ENCODE results near the gene BEGAIN.

Gene BEGAIN

DNA sequence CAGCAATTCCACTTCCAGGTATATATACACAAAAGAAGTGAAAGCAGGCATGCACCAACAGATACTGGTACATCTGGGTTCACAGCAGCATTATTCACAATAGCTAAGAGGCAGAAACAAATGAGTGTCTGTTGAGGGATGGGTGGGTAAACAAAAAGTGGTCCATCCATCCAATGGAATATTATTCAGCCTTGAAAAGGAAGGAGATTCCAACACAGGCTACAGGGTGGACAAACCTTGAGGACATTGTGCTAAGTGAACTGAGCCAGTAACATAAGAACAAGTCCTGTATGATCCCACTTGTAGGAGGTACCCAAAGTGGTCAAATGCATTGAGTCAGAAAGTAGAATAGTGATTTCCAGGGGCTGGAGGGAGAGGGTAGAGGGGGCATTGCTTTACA lies 27.6 kb upstream of the BEGAIN start:
- no peak for DNase-seq

DNA sequence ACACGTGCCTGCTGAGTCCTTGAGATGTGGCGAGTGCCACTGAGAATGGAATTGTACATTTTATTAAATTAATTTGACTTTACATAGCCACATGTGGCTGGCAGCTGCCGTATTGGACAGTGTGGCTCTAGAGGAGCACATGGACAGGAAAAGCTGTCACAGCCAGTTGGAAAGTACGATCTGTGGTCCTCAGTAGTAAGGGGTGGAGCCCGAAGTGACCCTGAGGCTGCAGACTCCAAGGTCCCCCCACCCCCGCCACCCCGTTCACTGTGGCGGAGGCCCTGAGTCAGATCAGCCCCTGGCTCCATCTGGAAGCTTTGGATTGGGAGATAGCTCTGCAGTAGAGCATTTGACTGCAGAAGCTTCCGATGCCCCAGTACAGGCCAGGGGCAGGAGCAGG lies 25.8 kb upstream of the BEGAIN start:
- no peak for DNase-seq

GRCh38 chr14:100611811-100612480 lies 24.7 kb upstream of the BEGAIN start:
- no peak for DNase-seq

DNA sequence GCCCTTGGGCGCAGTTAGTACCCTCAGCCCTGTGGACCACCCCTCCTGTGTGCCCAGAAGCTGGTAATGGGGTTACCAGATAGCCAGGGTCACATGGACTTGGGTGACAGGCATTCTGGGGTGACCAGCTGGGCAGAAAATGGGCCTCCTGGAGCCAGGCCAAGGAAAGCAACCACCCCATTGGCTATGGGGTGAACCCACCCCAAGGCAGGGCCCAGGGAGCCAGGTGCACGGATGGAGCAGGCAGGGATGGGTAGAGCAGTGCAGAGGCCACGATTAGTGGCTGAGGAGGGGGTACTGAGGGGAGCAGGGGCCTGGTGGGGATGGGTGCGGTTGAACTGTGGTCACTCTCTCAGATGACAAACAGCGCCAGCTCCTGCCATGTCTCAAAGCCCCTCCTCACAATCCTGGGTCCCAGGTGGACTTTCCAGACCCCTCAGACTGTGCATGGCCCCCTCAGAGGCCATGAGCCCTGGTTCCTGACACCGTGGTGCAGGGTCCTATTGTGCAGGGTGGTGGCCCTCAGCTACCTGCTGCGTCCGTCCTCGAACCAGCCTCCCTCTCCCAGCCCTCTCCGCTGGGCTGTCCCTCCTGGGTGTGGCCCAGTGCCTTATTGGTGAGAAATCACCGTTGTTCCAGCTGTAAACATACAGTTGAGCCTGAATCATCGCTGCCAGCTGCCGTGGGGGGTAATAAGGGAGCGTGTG lies 23.4 kb upstream of the BEGAIN start:
- no peak for DNase-seq

DNA sequence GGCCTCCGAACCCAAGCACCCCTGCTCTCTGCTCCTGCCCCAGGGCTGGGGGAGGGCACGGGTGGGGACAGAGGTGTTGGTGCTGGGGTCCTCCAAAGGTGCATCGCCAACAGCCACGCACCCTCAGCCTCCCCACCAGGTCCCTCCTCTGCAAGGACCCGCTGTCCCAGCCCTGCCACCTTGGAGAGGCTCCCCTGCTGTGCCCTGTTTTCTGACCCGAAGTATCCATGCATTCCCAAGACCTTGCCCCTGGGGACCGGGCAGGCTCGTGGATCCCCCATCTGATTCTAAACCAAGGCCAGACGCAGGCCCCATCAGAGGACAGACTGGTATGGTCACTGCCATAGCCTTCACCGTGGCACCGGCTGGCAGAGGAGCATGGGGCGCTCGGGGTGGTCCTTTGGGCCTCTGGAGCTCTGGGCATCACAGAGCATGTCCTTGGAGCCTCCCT lies 22.7 kb upstream of the BEGAIN start:
- no peak for DNase-seq

GRCh38 chr14:100609331-100609870 lies 22.2 kb upstream of the BEGAIN start:
- no peak for DNase-seq

- DNase-seq = no peak
Observed at GRCh38 chr14:100608586-100609330, 21.5 kb upstream of the BEGAIN start.

GRCh38 chr14:100608064-100608463 lies 20.8 kb upstream of the BEGAIN start:
- no peak for DNase-seq

DNA sequence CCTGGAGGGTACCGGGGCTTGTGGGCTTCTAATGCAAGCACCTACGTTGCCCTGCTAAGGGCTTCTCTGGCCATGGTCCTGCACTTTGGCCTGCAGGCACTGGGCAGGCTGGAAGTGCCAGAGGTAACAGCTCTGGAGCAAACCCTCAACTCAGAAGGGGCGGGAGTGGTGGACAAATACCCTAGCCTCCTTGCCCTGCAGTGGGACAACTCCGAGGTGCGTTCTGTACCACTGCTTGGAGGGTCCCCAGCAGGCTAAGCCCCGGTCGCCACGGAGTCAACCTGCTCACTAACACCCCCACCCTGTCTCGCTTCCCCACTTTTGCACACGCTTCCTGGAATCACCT lies 20.4 kb upstream of the BEGAIN start:
- no peak for DNase-seq

DNA sequence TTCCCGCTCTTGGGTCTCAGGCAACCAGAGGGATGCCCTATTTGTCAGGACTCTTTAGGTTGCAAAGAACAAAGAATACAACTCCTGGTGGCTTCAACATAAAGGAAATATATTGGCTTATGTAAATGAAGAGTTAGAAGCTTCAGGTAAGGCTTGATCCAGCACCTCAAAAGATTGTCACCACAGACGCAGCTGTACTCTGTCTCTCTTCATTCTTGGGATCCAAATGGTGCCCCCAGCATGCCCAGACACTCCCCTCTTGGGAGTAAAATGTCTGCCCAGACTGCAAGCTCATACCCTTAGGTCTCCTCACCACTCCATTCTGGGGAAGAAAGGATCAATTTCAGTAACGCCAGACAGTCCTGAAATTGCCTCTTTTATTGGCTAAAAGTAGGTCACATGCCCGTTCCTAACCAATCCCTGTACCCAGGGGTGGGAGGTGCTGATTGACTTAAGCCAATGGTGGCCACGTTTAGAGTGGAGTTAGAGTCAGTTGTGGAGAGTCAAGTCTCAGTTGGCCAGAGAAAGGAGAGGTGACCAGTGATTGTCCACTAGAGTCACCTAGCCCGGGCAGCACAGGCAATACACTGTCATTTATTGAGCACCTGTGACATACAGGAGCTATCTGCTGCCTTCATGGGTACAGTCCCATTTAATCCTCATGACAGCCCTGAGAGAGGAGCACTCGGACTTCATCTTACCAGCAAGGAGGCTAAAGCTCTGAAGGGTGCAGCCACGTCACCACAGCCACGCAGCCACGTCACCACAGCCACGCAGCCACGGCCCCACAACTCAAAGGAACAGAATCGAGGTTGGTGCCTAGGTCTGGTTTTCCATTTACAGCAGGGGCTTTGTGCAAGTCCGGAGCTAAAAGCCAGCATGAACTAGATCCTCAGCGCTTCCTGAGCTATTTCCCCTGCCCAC lies 19.7 kb upstream of the BEGAIN start:
- DNase-seq = no peak

DNA sequence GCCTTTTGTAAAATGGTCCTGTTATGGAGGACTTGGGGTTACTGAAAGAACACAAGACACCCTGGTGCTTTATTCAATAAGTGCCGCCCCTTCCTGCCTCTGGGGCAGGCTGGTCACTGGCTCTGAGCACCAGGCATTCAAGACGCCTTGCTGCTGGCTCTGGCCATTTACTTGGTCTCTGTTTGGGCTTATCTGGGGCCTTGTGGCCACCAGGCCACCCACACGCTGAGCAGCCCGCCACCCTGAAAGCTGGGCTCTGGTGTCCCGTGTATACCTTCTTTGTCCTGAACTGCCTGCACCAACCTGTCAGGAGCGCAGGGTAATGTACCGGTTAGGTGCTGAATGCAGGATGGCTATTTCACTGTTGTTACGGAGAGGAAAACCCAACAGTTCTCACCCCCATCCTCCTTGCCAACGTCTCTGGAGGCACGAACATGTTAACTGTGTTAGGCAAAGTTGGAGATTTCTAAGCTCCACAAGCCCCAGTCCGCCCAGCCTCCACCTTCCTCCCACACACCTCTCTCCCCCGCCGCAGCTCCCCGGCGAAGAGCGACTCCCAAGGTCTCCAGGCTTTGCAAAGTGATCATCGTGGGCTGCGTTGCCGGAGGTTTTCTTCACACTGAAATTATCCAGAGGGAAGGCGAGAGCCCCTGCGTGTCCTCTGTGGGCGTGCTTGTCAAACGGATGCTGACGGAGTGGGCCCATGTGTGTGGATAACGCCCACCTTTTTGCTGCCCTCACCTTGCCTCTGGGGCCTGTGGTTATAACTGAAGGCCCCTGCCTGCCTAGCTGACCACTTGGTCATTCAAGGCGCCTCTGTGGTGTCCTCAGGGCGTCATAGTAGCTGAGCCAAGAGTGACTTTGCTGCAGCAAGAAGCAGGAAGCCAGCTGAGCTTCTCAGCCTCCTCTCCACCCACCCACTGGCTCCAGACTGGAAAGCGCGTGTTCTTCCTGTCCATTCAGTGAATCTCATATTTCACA lies 18.8 kb upstream of the BEGAIN start:
- DNase-seq = no peak

GRCh38 chr14:100605230-100605629 lies 18.0 kb upstream of the BEGAIN start:
- no peak for DNase-seq

GRCh38 chr14:100604709-100605108 lies 17.5 kb upstream of the BEGAIN start:
- no peak for DNase-seq

DNA sequence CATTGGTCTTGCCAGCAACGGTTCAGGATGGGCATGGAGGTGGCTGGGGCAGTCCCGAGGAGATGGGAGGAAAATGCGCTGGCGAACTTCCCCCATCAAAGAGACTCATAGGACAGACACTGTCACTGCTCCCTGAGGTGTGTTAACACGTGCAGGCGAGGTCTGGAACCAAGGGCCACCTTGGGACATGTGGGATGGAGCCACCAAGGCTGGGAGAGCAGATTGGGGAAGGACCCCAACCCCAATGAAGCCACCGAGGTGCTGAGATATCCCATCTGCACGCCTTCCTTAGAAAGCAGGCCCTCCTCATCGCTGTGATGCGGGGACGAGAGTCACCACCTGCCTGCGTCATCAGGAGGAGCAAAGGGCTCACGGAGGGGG lies 16.9 kb upstream of the BEGAIN start:
- no peak for DNase-seq

DNA sequence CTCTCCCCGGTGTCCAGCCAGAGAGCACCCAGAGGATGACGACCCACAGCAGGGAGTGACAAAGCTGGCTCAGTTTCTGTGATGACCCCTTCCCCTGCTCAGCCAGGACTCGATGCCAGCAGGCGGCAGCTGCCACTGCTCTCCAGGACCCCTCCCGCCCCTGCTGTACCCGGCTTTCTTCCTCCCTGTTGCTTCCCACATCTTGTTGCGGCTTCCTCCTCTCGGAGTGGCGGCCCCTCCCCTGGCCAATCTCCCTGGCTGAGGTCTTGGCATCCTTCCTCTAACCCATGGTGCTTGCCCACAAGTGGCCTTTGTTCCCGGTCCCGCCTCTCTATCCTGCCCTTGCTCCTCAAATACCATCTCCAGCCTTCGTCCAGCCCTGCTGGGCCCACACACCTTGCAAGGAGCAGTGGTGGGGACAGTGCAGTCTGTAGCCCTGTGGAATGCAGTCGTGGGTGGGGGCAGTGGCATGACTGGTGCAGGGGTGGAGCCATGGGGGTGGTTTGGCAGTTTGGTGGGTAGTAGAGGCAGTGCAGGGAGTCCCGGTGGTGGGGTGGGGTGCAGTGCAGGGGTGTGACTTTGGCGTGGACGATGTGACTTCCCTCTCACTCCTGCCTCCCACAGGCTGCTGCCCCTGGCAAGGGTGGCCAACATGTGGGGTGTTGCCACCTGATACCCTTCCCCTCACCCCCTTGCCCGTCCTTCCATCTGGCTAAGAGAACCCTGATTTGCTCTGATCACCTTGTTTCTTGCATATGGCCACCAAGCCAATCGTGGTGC lies 16.3 kb upstream of the BEGAIN start:
- no peak for DNase-seq

GRCh38 chr14:100602621-100603230 lies 15.5 kb upstream of the BEGAIN start:
- DNase-seq = no peak

DNA sequence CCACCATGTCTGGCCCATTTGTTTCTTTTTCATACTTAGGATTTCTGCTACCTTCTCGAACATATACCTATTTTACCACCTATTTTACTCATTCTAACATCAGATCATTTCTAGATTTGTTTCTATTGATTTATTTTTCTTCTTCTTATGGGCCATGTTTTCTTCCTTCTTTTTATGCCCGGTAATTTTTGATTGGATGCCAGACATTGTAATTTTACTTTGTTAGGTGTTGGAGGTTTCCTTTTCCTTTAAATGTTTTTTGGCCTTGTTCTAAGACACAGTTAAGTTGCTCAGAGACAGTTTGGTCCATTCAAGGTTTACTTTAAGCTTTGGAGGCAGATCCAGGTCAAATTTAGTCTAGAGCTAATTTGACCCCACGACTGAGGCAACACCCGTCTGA lies 14.7 kb upstream of the BEGAIN start:
- no peak for DNase-seq

GRCh38 chr14:100601064-100601463 lies 13.8 kb upstream of the BEGAIN start:
- no peak for DNase-seq

DNA sequence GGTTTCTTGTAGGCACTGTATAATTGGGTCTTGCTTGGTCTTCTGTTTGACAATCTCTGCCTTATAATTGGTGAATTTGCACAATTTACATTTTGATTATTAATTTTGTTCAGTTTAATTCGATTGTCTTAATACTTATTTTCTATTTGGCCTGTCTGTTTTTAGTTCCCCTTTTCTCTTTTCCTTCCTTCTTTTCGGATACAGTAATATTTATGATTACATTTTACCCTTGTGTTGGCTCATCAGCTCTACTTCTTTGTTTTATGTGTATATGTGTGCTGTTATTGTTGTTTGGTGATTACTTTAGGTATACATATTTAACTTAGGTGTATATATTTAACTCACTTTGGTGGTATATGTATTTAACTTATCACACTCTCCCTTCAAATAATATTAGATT lies 12.8 kb upstream of the BEGAIN start:
- no peak for DNase-seq

DNA sequence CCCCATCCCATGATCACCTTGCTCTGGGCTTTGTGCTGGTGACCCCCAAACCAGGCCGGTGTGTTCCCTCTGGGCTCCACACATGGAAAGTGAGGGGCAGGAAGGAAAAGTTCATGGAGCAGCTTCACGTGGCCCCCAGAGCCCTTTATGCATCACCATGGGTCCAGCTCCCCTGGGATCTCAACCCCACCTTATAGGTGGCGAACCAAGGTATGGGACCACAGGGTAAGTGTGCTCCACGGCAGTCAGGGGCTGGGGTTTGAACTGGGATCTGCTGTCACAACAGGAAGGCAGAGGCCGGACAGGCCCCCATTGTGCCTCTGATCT lies 7.4 kb upstream of the BEGAIN start:
- no peak for DNase-seq

All from activated naive CD4-positive, alpha-beta T cell (primary cell).